HCT116 (cell line): ENCODE measurements around the gene PDE6A. TPM values are rescaled to one million over a fixed set of nuclear protein-coding genes. Genes with fewer than 3 reads are reported as not detected.

ENCODE experiments used
- ATAC-seq: fragments of 200-7000 bp; cut with Tn5 transposase; 2 replicates; pipeline ENCODE4 v1.9.1; 2020; ENCODE audit warnings: mild to moderate bottlenecking, moderate library complexity
- BruUV-seq: library from RNA; stranded (reverse); fragments of 400-500 nt; replicated peaks from 2 replicates; lab custom pipeline; 2021; lab: Mats Ljungman, UMichigan
- CTCF ChIA-PET: fragments of 300-600 bp; sonication (Branson Sonifier 250); formaldehyde crosslinking; loops from one replicate; lab custom pipeline; 2021; ENCODE audit warnings: antibody characterized with exemption; lab: Charles Lee
- POLR2A ChIA-PET: fragments of 300-600, 350-600 bp; sonication (Branson Sonifier 250); formaldehyde crosslinking; loops from one replicate; lab custom pipeline; 2021; ENCODE audit warnings: antibody characterized with exemption; lab: Charles Lee
- RAD21 ChIA-PET, 2 experiments: fragments of 300-600 bp; sonication (Branson Sonifier 250); formaldehyde crosslinking; loops; one replicate each; lab custom pipeline; 2023; ENCODE audit warnings: low total read pairs in 2 of 2; ENCODE audit not compliant: uncharacterized antibody in 2 of 2, unreplicated experiment in 2 of 2, low non-redundant PET in 1 of 2; lab: Charles Lee
- DNase-seq: peaks from one replicate; pipeline ENCODE4 v3.0.0-alpha.2; 2010; ENCODE audit warnings: low read depth, low spot score
- H2AFZ ChIP-seq: fragments of 200-600 bp; shearing (Covaris generic), sonication (generic); 2 replicates; pipeline ENCODE4 v1.6.1; 2017; ENCODE audit warnings: low read depth, mixed run types, mixed read lengths, antibody characterized with exemption, low read length; ENCODE audit not compliant: poor library complexity, severe bottlenecking
- H3K27ac ChIP-seq: 2 replicates; pipeline ENCODE4 v1.5.1; 2012; ENCODE audit warnings: low read depth, low read length
- H3K27me3 ChIP-seq: fragments of 200-600 bp; sonication (generic); 2 replicates; pipeline ENCODE4 v1.6.1; 2016; ENCODE audit warnings: mixed run types, low read length, mixed read lengths; ENCODE audit not compliant: insufficient read depth
- H3K36me3 ChIP-seq, 2 experiments: fragments of 200-500 bp in 1 of 2; fragments of 200-600 bp in 1 of 2; sonication (Bioruptor generic) in 1 of 2; sonication (generic) in 1 of 2; 2 replicates each; pipeline versions ENCODE4 v1.5.1 to v1.6.1; 2014 to 2016; ENCODE audit warnings: low read length in 2 of 2, inconsistent platforms in 1 of 2, mixed read lengths in 1 of 2, mixed run types in 1 of 2; ENCODE audit not compliant: insufficient read depth in 2 of 2, control insufficient read depth in 1 of 2
- H3K4me1 ChIP-seq, 2 experiments: fragments of 200-600 bp in 1 of 2; sonication (generic) in 1 of 2; 2 replicates each; pipeline versions ENCODE4 v1.5.1 to v1.6.1; 2012 to 2017; ENCODE audit warnings: low read length in 2 of 2, inconsistent platforms in 1 of 2, mild to moderate bottlenecking in 1 of 2, mixed read lengths in 1 of 2, mixed run types in 1 of 2, moderate library complexity in 1 of 2; ENCODE audit not compliant: insufficient read depth in 2 of 2, control insufficient read depth in 1 of 2
- H3K4me2 ChIP-seq: fragments of 200-600 bp; sonication (generic); 2 replicates; pipeline ENCODE4 v1.6.1; 2017; ENCODE audit warnings: mixed run types, low read length, mixed read lengths
- H3K4me3 ChIP-seq, 2 experiments: fragments of 200-600 bp in 1 of 2; sonication (generic) in 1 of 2; replicated peaks in 1 of 2; 2 replicates each; pipeline ENCODE4 v1.5.1; 2011 to 2016; ENCODE audit warnings: low read length in 2 of 2, control low read depth in 1 of 2, low read depth in 1 of 2, mild to moderate bottlenecking in 1 of 2, mixed read lengths in 1 of 2, mixed run types in 1 of 2
- H3K79me2 ChIP-seq: fragments of 200-600 bp; sonication (generic); 2 replicates; pipeline ENCODE4 v1.6.1; 2017; ENCODE audit warnings: mild to moderate bottlenecking, mixed run types, low read length, moderate library complexity, mixed read lengths; ENCODE audit not compliant: insufficient read depth
- H3K9ac ChIP-seq: fragments of 200-600 bp; sonication (generic); 2 replicates; pipeline ENCODE4 v1.6.1; 2016; ENCODE audit warnings: low read length, mixed read lengths
- H3K9me2 ChIP-seq: fragments of 200-600 bp; sonication (generic), shearing (Covaris generic); 2 replicates; pipeline ENCODE4 v1.6.1; 2017; ENCODE audit warnings: mixed run types, mild to moderate bottlenecking, moderate library complexity; ENCODE audit not compliant: insufficient read depth
- H3K9me3 ChIP-seq, 2 experiments: fragments of 200-500 bp in 1 of 2; fragments of 200-600 bp in 1 of 2; sonication (Bioruptor generic) in 1 of 2; sonication (generic) in 1 of 2; 2 replicates each; pipeline ENCODE4 v1.6.1; 2014 to 2017; ENCODE audit warnings: low read length in 2 of 2, mixed read lengths in 2 of 2, inconsistent platforms in 1 of 2, low read depth in 1 of 2, mild to moderate bottlenecking in 1 of 2, mixed run types in 1 of 2, moderate library complexity in 1 of 2; ENCODE audit not compliant: control insufficient read depth in 1 of 2, insufficient read depth in 1 of 2
- H4K20me1 ChIP-seq: fragments of 200-600 bp; sonication (generic), shearing (Covaris generic); 2 replicates; pipeline ENCODE4 v1.6.1; 2017; ENCODE audit warnings: mixed run types, mild to moderate bottlenecking, moderate library complexity; ENCODE audit not compliant: insufficient read depth
- CBX3 ChIP-seq: IDR thresholded peaks from 2 replicates; pipeline ENCODE4 v1.6.1; 2012; ENCODE audit warnings: low read depth
- CEBPB ChIP-seq: IDR thresholded peaks from 2 replicates; pipeline ENCODE4 v1.6.1; 2012; ENCODE audit warnings: low read depth
- EGR1 ChIP-seq: IDR thresholded peaks from 2 replicates; pipeline ENCODE4 v1.6.1; 2012; ENCODE audit warnings: low read depth
- ELF1 ChIP-seq: IDR thresholded peaks from 2 replicates; pipeline ENCODE4 v1.6.1; 2012; ENCODE audit warnings: low read depth, borderline replicate concordance
- FOSL1 ChIP-seq: IDR thresholded peaks from 2 replicates; pipeline ENCODE4 v1.6.1; 2012; ENCODE audit warnings: low read depth
- JUND ChIP-seq: IDR thresholded peaks from 2 replicates; pipeline ENCODE4 v1.6.1; 2012
- RAD21 ChIP-seq: IDR thresholded peaks from 2 replicates; pipeline ENCODE4 v1.6.1; 2012; ENCODE audit warnings: low read depth, mild to moderate bottlenecking
- SIN3A ChIP-seq: IDR thresholded peaks from 2 replicates; pipeline ENCODE4 v1.6.1; 2012; ENCODE audit warnings: low read depth
- SRF ChIP-seq: IDR thresholded peaks from 2 replicates; pipeline ENCODE4 v1.6.1; 2012; ENCODE audit warnings: low read depth
- TCF7L2 ChIP-seq: IDR thresholded peaks from 2 replicates; pipeline ENCODE4 v1.7.0; 2011; ENCODE audit warnings: borderline replicate concordance, inconsistent platforms; ENCODE audit not compliant: insufficient read depth, insufficient read length; ENCODE audit errors: extremely low read depth
- YY1 ChIP-seq: IDR thresholded peaks from 2 replicates; pipeline ENCODE4 v1.6.1; 2011; ENCODE audit warnings: low read length, low read depth, moderate library complexity, mild to moderate bottlenecking; ENCODE audit not compliant: insufficient replicate concordance; ENCODE audit errors: extremely low read depth
- ZFX ChIP-seq: fragments of 450-650 bp; IDR thresholded peaks from 2 replicates; pipeline ENCODE4 v1.6.1; 2017
- ZNF274 ChIP-seq: fragments of 200-500 bp; sonication (Bioruptor generic); IDR thresholded peaks from 2 replicates; pipeline ENCODE4 v1.6.1; 2014; ENCODE audit warnings: mild to moderate bottlenecking, low read depth, low read length, inconsistent platforms
- intact Hi-C: fragments of 100-400 bp; cut with micrococcal nuclease; formaldehyde crosslinking; loops from 2 replicates; pipeline ENCODE4 v1.10.0; 2022
- total RNA-seq: library from RNA; stranded (reverse); gene quantifications from one replicate; pipeline ENCODE4 v1.2.1, GENCODE V29; 2021; ENCODE audit not compliant: unreplicated experiment
- TF ChIP-seq, protein P1 (sequence below): IDR thresholded peaks from 2 replicates; pipeline ENCODE4 v1.6.1; 2012
- TF ChIP-seq, protein P2 (sequence below): IDR thresholded peaks from 2 replicates; pipeline ENCODE4 v1.6.1; 2012

Gene PDE6A
- total RNA-seq, 1 experiment from 2014 or later = not detected

DNA sequence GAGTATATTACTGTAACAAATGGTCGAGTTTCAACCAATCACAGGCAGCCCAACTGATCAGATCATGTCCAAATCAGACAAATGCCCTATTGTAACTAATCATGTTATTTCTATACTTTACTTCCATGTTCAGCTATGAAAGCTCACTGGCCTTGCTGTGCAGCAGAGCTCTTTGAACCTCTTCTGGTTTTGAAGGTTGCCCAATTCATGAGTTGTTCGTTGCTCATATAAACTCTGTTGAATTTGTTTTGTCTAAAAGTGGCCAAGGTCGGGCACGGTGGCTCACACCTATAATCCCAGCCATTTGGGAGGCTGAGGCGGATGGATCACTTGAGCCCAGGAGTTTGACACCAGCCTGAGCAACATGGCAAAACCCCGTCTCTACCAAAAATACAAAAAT, 21.6 kb downstream of the PDE6A start:
- no peaks in the 10 kb centered on the region for H3K4me1 ChIP-seq
- intact Hi-C loops = no loop called here
- H3K36me3 ChIP-seq = no peaks in the 10 kb centered on the region
- H3K9me3 ChIP-seq = no peaks in the 10 kb centered on the region
- no peaks in the 10 kb centered on the region for H3K9me2 ChIP-seq
- BruUV-seq = no TSS peak
- H3K79me2 ChIP-seq = no peaks in the 10 kb centered on the region
- no peak overlapping the region for H3K27ac ChIP-seq
- POLR2A ChIA-PET = no interaction called here
- ATAC-seq = no peak
- DNase-seq = no peak
- no peaks in the 10 kb centered on the region for H4K20me1 ChIP-seq
- H3K4me2 ChIP-seq = no peak overlapping the region
- no peak overlapping the region for H3K4me3 ChIP-seq
- H3K27me3 ChIP-seq = no peaks in the 10 kb centered on the region
- H2AFZ ChIP-seq = no peak overlapping the region
- RAD21 ChIA-PET = no interaction called here
- CTCF ChIA-PET = interaction anchor here (1.1 kb wide), 1 partner anchor 19 kb away, joined by 3 read pairs; no protein-coding TSS in a partner anchor
- no peak for TF ChIP-seq ZNF274
- TF ChIP-seq SIN3A = no peak
- no peak for TF ChIP-seq JUND
- no peak for TF ChIP-seq CBX3
- TF ChIP-seq TCF7L2 = no peak
- TF ChIP-seq, protein P1, sequence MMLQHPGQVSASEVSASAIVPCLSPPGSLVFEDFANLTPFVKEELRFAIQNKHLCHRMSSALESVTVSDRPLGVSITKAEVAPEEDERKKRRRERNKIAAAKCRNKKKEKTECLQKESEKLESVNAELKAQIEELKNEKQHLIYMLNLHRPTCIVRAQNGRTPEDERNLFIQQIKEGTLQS = no peak
- no peak for TF ChIP-seq RAD21
- TF ChIP-seq YY1 = no peak
- TF ChIP-seq SRF = no peak
- TF ChIP-seq FOSL1 = no peak
- no peak for TF ChIP-seq EGR1
- no peak overlapping the region for H3K9ac ChIP-seq

DNA sequence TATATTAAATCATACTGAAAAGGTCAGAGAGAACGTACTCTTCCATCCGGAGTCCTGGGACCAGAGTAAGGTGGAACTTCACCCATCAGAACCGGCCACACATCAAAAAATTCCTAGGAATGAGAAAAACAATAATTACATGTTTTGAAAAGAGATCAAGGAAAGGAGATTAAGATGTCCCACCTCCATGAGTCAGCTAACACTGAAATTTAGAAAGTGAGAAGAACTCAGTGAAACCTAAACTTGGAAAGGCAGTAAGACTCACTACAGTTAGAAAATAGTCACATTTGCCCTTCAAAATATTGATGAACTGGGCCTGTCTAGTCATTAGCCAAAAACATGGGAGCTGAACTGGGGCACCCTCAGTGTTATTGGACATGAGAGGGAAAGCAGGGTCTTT, 23.0 kb downstream of the PDE6A start:
- Histone ChIP-seq H2AFZ (no peak overlapping the region), H3K9ac (no peak overlapping the region), H3K27me3 (no peaks in the 10 kb centered on the region), H3K9me3 (no peaks in the 10 kb centered on the region), H3K79me2 (no peaks in the 10 kb centered on the region), H3K4me3 (no peak overlapping the region), H3K4me1 (no peaks in the 10 kb centered on the region), H3K27ac (no peak overlapping the region), H3K9me2 (no peaks in the 10 kb centered on the region), H3K36me3 (no peaks in the 10 kb centered on the region), H3K4me2 (no peak overlapping the region), H4K20me1 (no peaks in the 10 kb centered on the region)
- intact Hi-C loops = no loop called here
- ChIA-PET RAD21 (no interaction called here), CTCF (interaction anchor here (1.1 kb wide), 1 partner anchor 18 kb away, joined by 3 read pairs; no protein-coding TSS in a partner anchor), POLR2A (interaction anchor here (0.8 kb wide), 1 partner anchor 25 kb away, joined by 3 read pairs; no protein-coding TSS in a partner anchor)
- no peak for ATAC-seq
- TF ChIP-seq YY1 (no peak), ELF1 (no peak), CEBPB (no peak), ZFX (no peak), RAD21 (no peak), TCF7L2 (no peak), SRF (no peak)
- TF ChIP-seq, protein P2, sequence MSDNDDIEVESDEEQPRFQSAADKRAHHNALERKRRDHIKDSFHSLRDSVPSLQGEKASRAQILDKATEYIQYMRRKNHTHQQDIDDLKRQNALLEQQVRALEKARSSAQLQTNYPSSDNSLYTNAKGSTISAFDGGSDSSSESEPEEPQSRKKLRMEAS = no peak
- no peak for DNase-seq
- no TSS peak for BruUV-seq
